ENCODE data around the gene EIF1B. TPM values are rescaled to one million over a fixed set of nuclear protein-coding genes. Genes with fewer than 3 reads are reported as not detected.

EIF1B gene
- total RNA-seq, 4 donors from 2014 or later = 12.9 to 32.7 (median 24.5) TPM

DNA sequence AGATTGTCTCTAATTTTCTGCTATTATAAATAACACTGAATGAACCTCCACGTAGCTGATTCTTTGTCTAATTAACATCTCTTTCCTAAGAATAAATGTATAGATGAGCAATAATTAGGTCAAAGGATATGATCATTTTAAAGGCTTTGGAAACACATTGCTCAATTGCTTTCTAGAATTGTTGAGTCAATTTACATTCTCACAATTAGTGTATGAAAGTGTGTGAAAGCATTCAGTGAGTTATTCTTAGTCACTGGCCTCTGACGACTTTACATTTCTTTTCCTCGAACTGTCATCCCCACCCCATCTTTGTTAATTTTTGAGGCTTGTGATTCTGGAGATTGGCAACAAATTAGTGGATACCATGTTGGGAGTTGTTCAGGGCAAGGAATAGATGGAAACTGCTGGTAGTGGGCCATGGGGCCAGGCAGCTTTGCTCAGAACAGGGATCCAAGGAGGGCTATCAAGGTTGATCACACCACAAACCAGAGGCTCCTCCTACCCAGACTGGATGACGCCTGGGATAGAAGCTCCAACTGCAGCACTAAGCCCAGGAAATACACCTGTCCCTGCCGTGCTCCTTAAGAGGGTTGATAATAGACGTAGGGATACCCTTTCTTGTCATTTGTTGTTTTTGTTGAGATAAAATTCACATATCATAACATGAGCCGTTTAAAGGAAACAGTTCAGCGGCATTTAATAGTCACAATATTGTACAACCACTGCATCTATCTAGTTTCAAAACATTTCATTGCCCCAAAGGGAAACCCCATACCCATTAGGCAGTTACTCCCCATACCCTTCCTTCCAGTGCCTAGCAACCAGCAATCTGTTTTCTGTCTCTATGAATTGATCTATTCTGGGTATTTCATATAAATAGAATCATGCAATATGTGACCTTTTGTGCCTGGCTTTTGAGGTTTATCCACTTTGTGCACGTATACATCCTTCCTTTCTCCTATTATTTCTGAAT lies 27.9 kb downstream of the EIF1B start:
- H3K9me3 ChIP-seq = no peaks in the 10 kb centered on the region

DNA sequence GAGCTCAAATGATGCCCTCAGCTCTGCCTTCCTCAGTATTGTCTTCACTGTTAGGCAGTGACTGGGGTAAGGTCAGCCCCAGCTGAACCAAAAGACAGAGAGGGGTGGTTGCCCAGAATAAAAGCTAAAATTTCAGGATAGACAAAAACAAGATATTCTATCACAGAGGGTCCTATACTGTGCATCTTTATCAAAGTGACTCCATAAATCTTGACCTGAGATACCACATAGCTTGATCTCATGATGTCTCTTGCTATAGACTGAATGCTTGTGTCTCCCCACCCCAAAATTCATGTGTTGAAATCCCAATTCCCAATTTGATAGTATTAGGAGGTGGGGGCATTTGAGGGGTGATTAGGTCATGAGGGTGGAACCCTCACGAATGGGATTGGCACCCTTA lies 30.4 kb downstream of the EIF1B start:
- Histone ChIP-seq H3K27ac (no peak overlapping the region), H3K4me3 (no peak overlapping the region), H3K9me3 (no peaks in the 10 kb centered on the region), H3K4me1 (no peaks in the 10 kb centered on the region), H3K36me3 (no peaks in the 10 kb centered on the region), H3K27me3 (no peaks in the 10 kb centered on the region)
- DNase-seq (no peak), ATAC-seq (no peak)
- intact Hi-C loops (cut with DNase I; ENCODE audit: low total_unique reads) (no loop called here), in situ Hi-C loops (cut with MboI; ENCODE audit: low sequenced_read_pairs in 4 of 4) (loop anchor here in 2 of 4 donors (10.0 to 25.0 kb wide), 2 partner anchors 105 to 1547 kb away; no protein-coding TSS in a partner anchor)
- TF ChIP-seq CTCF (IDR thresholded peaks at IDR 0.05 in 4 of 5, conservative IDR thresholded peaks at IDR 0.05 in 1 of 5) (no peak), POLR2A (IDR thresholded peaks at IDR 0.05) (no peak)

More for the DNA sequence above, 27.9 kb downstream of the EIF1B start:
- intact Hi-C loops (cut with DNase I; ENCODE audit: low total_unique reads) = no loop called here
- in situ Hi-C loops (cut with MboI; ENCODE audit: low sequenced_read_pairs in 4 of 4) = loop anchor here in 2 of 4 donors (10.0 to 25.0 kb wide), 2 partner anchors 107 to 1550 kb away; no protein-coding TSS in a partner anchor
- Histone ChIP-seq H3K36me3 (no peaks in the 10 kb centered on the region), H3K4me3 (no peak overlapping the region), H3K27ac (no peak overlapping the region), H3K4me1 (peaks cover 5 to 8% of the 10 kb centered on the region in 2 donors), H3K27me3 (no peaks in the 10 kb centered on the region)
- DNase-seq = no peak
- no peak for TF ChIP-seq CTCF (IDR thresholded peaks at IDR 0.05 in 4 of 5, conservative IDR thresholded peaks at IDR 0.05 in 1 of 5)
- TF ChIP-seq POLR2A (IDR thresholded peaks at IDR 0.05) = no peak
- ATAC-seq = no peak

GRCh38 chr3:40340541-40341170 lies 31.1 kb downstream of the EIF1B start:
- ATAC-seq = no peak
- in situ Hi-C loops (cut with MboI; ENCODE audit: low sequenced_read_pairs in 4 of 4) = loop anchor here in 2 of 4 donors (25.0 kb wide), 1 partner anchor 1547 kb away; no protein-coding TSS in a partner anchor
- H3K36me3 ChIP-seq = no peaks in the 10 kb centered on the region
- TF ChIP-seq CTCF (IDR thresholded peaks at IDR 0.05 in 4 of 5, conservative IDR thresholded peaks at IDR 0.05 in 1 of 5) (no peak), POLR2A (IDR thresholded peaks at IDR 0.05) (no peak)
- no peaks in the 10 kb centered on the region for H3K9me3 ChIP-seq
- no peak overlapping the region for H3K4me3 ChIP-seq
- no peaks in the 10 kb centered on the region for H3K27me3 ChIP-seq
- H3K4me1 ChIP-seq = no peaks in the 10 kb centered on the region
- intact Hi-C loops (cut with DNase I; ENCODE audit: low total_unique reads) = no loop called here
- no peak overlapping the region for H3K27ac ChIP-seq
- no peak for DNase-seq

GRCh38 chr3:40341671-40342070 lies 32.2 kb downstream of the EIF1B start:
- no peak for TF ChIP-seq POLR2A (IDR thresholded peaks at IDR 0.05)
- TF ChIP-seq CTCF (IDR thresholded peaks at IDR 0.05 in 4 of 5, conservative IDR thresholded peaks at IDR 0.05 in 1 of 5) = no peak
- Histone ChIP-seq H3K4me3 (no peak overlapping the region), H3K4me1 (no peaks in the 10 kb centered on the region), H3K27me3 (no peaks in the 10 kb centered on the region), H3K9me3 (no peaks in the 10 kb centered on the region), H3K27ac (no peak overlapping the region), H3K36me3 (no peaks in the 10 kb centered on the region)
- intact Hi-C loops (cut with DNase I; ENCODE audit: low total_unique reads) = no loop called here
- DNase-seq (no peak), ATAC-seq (no peak)
- in situ Hi-C loops (cut with MboI; ENCODE audit: low sequenced_read_pairs in 4 of 4) = loop anchor here in 2 of 4 donors (25.0 kb wide), 1 partner anchor 1546 kb away; no protein-coding TSS in a partner anchor
